Measurements from ENCODE around the gene SPTLC3. TPM values are rescaled to one million over a fixed set of nuclear protein-coding genes. Genes with fewer than 3 reads are reported as not detected.

The SPTLC3 gene
- total RNA-seq, 2 donors from 2014 or later = 5.3 to 18.4 TPM

- no peak for TF ChIP-seq CTCF (IDR thresholded peaks at IDR 0.05)
- no peak for TF ChIP-seq POLR2A (IDR thresholded peaks at IDR 0.05)
- WGBS, 2 donors = 98 to 100% methylated on average over 3 of the region's 3 CpGs
Measured at GRCh38 chr20:13113731-13114130, 105.0 kb downstream of the SPTLC3 start.

GRCh38 chr20:13117200-13117599 is 108.4 kb downstream of the SPTLC3 start:
- Histone ChIP-seq H3K4me1 (no peaks in the 10 kb centered on the region), H3K27ac (no peak overlapping the region), H3K4me3 (no peak overlapping the region), H3K27me3 (no peaks in the 10 kb centered on the region), H3K9me3 (no peaks in the 10 kb centered on the region), H3K36me3 (replicated peaks in 1 of 2; ENCODE audit: insufficient read depth in 1 of 2, low read depth in 2 of 2) (no peaks in the 10 kb centered on the region)
- DNase-seq = no peak
- ATAC-seq = no peak
- intact Hi-C loops (cut with DNase I) = loop anchor here (5.0 kb wide), 1 partner anchor 145 kb away; no protein-coding TSS in a partner anchor
- WGBS, 2 donors = 82% methylated on average over 2 of the region's 2 CpGs
- no peak for TF ChIP-seq CTCF (IDR thresholded peaks at IDR 0.05)

More at GRCh38 chr20:13113731-13114130, 105.0 kb downstream of the SPTLC3 start:
- Histone ChIP-seq H3K4me1 (peaks cover 11% of the 10 kb centered on the region), H3K9me3 (no peaks in the 10 kb centered on the region), H3K27me3 (no peaks in the 10 kb centered on the region), H3K4me3 (no peak overlapping the region), H3K36me3 (replicated peaks in 1 of 2; ENCODE audit: insufficient read depth in 1 of 2, low read depth in 2 of 2) (no peaks in the 10 kb centered on the region), H3K27ac (no peak overlapping the region)
- DNase-seq = no peak
- intact Hi-C loops (cut with DNase I) = no loop called here
- ATAC-seq = no peak

GRCh38 chr20:13118676-13119075 is 109.9 kb downstream of the SPTLC3 start:
- ATAC-seq = no peak
- DNase-seq = no peak
- Histone ChIP-seq H3K27me3 (no peaks in the 10 kb centered on the region), H3K9me3 (no peaks in the 10 kb centered on the region), H3K4me1 (no peaks in the 10 kb centered on the region), H3K27ac (no peak overlapping the region), H3K36me3 (replicated peaks in 1 of 2; ENCODE audit: insufficient read depth in 1 of 2, low read depth in 2 of 2) (no peaks in the 10 kb centered on the region), H3K4me3 (no peak overlapping the region)
- intact Hi-C loops (cut with DNase I) = loop anchor here (5.0 kb wide), 1 partner anchor 144 kb away; no protein-coding TSS in a partner anchor
- WGBS, 2 donors = 92 to 96% methylated on average over 1 of the region's 1 CpG
- TF ChIP-seq POLR2A (IDR thresholded peaks at IDR 0.05) (no peak), CTCF (IDR thresholded peaks at IDR 0.05) (no peak)

GRCh38 chr20:13119583-13119982 is 110.8 kb downstream of the SPTLC3 start:
- 16 to 18% methylated on average over 6 of the region's 6 CpGs for WGBS, 2 donors

More at GRCh38 chr20:13119583-13119982, 110.8 kb downstream of the SPTLC3 start:
- Histone ChIP-seq H3K27ac (no peak overlapping the region), H3K36me3 (replicated peaks in 1 of 2; ENCODE audit: insufficient read depth in 1 of 2, low read depth in 2 of 2) (no peaks in the 10 kb centered on the region), H3K4me3 (no peak overlapping the region), H3K4me1 (no peaks in the 10 kb centered on the region), H3K27me3 (no peaks in the 10 kb centered on the region), H3K9me3 (no peaks in the 10 kb centered on the region)
- DNase-seq (peak; percentile 31 to 46 (median 36)), ATAC-seq (peak; percentile 78)
- intact Hi-C loops (cut with DNase I) = loop anchor here (5.0 kb wide), 1 partner anchor 143 kb away; no protein-coding TSS in a partner anchor
- TF ChIP-seq CTCF (IDR thresholded peaks at IDR 0.05) (peak; percentile 40 to 94 (median 89)), POLR2A (IDR thresholded peaks at IDR 0.05) (no peak)
